Testis (tissue), 3 donors: ENCODE results near the gene HK2. TPM values are rescaled to one million over a fixed set of nuclear protein-coding genes. Genes with fewer than 3 reads are reported as not detected.

Experiments used
- DNase-seq: peaks from one replicate; pipeline ENCODE4 v3.0.0-alpha.2; 2019
- H3K27ac ChIP-seq, 2 donors: fragments of 200-600 bp; sonication (generic); one replicate each; pipeline ENCODE4 v1.5.1; 2019
- H3K27me3 ChIP-seq: fragments of 200-600 bp; sonication (generic); one replicate; pipeline ENCODE4 v1.5.1; 2019
- H3K36me3 ChIP-seq: fragments of 200-600 bp; sonication (generic); one replicate; pipeline ENCODE4 v1.5.1; 2017; ENCODE audit warnings: low read depth; ENCODE audit errors: missing control alignments
- H3K4me1 ChIP-seq: fragments of 200-600 bp; sonication (generic); one replicate; pipeline ENCODE4 v1.5.1; 2019
- H3K4me3 ChIP-seq, 2 donors: fragments of 200-600 bp; sonication (generic); one replicate each; pipeline ENCODE4 v1.5.1; 2017 to 2019
- H3K9me3 ChIP-seq: fragments of 200-600 bp; sonication (generic); one replicate; pipeline ENCODE4 v1.5.1; 2017
- POLR2A ChIP-seq: fragments of 450-650 bp; IDR thresholded peaks from one replicate; pipeline ENCODE4 v1.6.1; 2017; ENCODE audit warnings: antibody characterized with exemption, mild to moderate bottlenecking, moderate library complexity
- WGBS, 2 donors: methylation state at CpG; one replicate each; pipeline ENCODE4 v1.1.5; 2018; 5-methylcytosine and 5-hydroxymethylcytosine counted together
- intact Hi-C: fragments of 100-400 bp; cut with DNase I; formaldehyde crosslinking; loops from one replicate; pipeline ENCODE4 v1.15.1; 2023; ENCODE audit warnings: low total_unique reads
- polyA plus RNA-seq: library from polyadenylated mRNA; stranded (reverse); fragments of 350-450 nt; fragmentation: Illumina TruSeq; extraction: RNeasy Lipid Tissue Mini Kit (QIAGEN cat#74804); gene quantifications from one replicate; pipeline ENCODE4 v1.2.3, GENCODE V29; 2014; ENCODE audit warnings: low read depth, low replicate concordance; ENCODE audit not compliant: insufficient read depth
- total RNA-seq, 2 donors: library from RNA; depleted of rRNA; stranded (reverse); fragments of >200 nt; gene quantifications; one replicate each; pipeline ENCODE4 v1.2.3, GENCODE V29; 2016
- TF ChIP-seq, protein P1 (sequence below), 3 experiments: fragments of 450-650 bp in 2 of 3; fragments of 200-600 bp in 1 of 3; sonication (generic) in 1 of 3; IDR thresholded peaks; one replicate each; pipeline ENCODE4 v1.5.1; 2016 to 2019; ENCODE audit warnings: antibody characterized with exemption in 3 of 3, mild to moderate bottlenecking in 2 of 3, moderate library complexity in 1 of 3

Gene HK2
- total and polyA plus RNA-seq, 3 donors from 2014 or later, result 83.5 to 164 (median 142) TPM

- no peak for DNase-seq
- Histone ChIP-seq H3K9me3 (no peaks in the 10 kb centered on the region), H3K27me3 (no peaks in the 10 kb centered on the region), H3K4me1 (peaks cover 86% of the 10 kb centered on the region), H3K4me3 (no peak overlapping the region), H3K36me3 (no peaks in the 10 kb centered on the region), H3K27ac (peak overlapping the region; percentile 75 to 84)
- TF ChIP-seq, protein P1, sequence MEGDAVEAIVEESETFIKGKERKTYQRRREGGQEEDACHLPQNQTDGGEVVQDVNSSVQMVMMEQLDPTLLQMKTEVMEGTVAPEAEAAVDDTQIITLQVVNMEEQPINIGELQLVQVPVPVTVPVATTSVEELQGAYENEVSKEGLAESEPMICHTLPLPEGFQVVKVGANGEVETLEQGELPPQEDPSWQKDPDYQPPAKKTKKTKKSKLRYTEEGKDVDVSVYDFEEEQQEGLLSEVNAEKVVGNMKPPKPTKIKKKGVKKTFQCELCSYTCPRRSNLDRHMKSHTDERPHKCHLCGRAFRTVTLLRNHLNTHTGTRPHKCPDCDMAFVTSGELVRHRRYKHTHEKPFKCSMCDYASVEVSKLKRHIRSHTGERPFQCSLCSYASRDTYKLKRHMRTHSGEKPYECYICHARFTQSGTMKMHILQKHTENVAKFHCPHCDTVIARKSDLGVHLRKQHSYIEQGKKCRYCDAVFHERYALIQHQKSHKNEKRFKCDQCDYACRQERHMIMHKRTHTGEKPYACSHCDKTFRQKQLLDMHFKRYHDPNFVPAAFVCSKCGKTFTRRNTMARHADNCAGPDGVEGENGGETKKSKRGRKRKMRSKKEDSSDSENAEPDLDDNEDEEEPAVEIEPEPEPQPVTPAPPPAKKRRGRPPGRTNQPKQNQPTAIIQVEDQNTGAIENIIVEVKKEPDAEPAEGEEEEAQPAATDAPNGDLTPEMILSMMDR (IDR thresholded peaks at IDR 0.05), result no peak
- no peak for TF ChIP-seq POLR2A
- intact Hi-C loops, result no loop called here
- 48 to 53% methylated on average over 6 of the region's 6 CpGs for WGBS, 2 donors
Observed at GRCh38 chr2:74871414-74871813, 37.5 kb downstream of the HK2 start.

- WGBS, 2 donors, result 94 to 97% methylated on average over 2 of the region's 2 CpGs
- H3K4me1 ChIP-seq, result peaks cover 79% of the 10 kb centered on the region
- DNase-seq, result no peak
- H3K36me3 ChIP-seq, result no peaks in the 10 kb centered on the region
- peak overlapping the region; percentile 75 to 84 for H3K27ac ChIP-seq
- intact Hi-C loops, result no loop called here
- TF ChIP-seq, protein P1 (IDR thresholded peaks at IDR 0.05), result no peak
- no peak for TF ChIP-seq POLR2A
- no peaks in the 10 kb centered on the region for H3K9me3 ChIP-seq
- H3K4me3 ChIP-seq, result no peak overlapping the region
- no peaks in the 10 kb centered on the region for H3K27me3 ChIP-seq
Observed at GRCh38 chr2:74872389-74872836, 38.5 kb downstream of the HK2 start.

GRCh38 chr2:74873012-74873665 lies 39.2 kb downstream of the HK2 start:
- intact Hi-C loops, result no loop called here
- H3K27me3 ChIP-seq, result no peaks in the 10 kb centered on the region
- no peaks in the 10 kb centered on the region for H3K9me3 ChIP-seq
- DNase-seq, result no peak
- TF ChIP-seq, protein P1 (IDR thresholded peaks at IDR 0.05), result no peak
- TF ChIP-seq POLR2A, result no peak
- H3K4me1 ChIP-seq, result peaks cover 71% of the 10 kb centered on the region
- H3K36me3 ChIP-seq, result no peaks in the 10 kb centered on the region
- H3K4me3 ChIP-seq, result no peak overlapping the region
- H3K27ac ChIP-seq, result peak overlapping the region; percentile 75 to 84
- 67 to 68% methylated on average over 7 of the region's 7 CpGs for WGBS, 2 donors

DNA sequence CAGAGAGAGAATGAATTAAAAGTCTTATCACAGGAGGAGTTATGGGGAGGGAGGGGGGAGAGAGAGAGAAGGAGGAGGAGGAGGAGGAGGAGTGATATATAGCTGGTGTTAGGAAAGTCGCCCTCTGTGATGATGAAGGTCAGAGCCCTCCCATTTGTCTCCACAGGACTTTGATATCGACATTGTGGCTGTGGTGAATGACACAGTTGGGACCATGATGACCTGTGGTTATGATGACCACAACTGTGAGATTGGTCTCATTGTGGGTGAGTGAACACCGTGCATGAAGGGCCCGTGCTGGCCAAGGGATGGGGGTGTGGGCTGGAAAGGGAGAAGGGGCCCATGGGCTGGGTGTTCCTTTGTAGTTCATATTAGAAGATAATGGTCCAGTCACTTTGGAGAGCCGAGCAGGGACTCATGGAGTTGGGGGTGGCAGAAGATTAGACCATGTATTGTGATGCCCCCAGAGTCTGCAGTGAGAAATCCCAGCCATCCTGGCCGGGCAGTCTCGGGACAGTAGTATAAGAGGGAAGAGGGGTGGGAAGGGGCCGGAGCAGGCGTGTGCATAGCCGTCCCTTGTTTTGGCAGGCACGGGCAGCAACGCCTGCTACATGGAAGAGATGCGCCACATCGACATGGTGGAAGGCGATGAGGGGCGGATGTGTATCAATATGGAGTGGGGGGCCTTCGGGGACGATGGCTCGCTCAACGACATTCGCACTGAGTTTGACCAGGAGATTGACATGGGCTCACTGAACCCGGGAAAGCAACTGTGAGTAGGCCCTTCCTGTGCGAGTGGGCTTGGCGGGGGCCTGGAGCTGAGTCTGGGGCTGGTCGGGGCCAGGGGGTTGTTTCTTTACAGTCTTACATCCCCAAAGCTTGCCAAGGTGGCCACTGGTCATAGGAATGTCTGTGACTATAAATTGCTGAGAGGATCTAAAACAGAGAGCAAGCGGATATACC lies 40.0 kb downstream of the HK2 start:
- Histone ChIP-seq H3K27me3 (no peaks in the 10 kb centered on the region), H3K27ac (peak overlapping the region; percentile 75 to 84), H3K4me3 (no peak overlapping the region), H3K9me3 (no peaks in the 10 kb centered on the region), H3K36me3 (no peaks in the 10 kb centered on the region), H3K4me1 (peaks cover 63% of the 10 kb centered on the region)
- TF ChIP-seq POLR2A, result no peak
- TF ChIP-seq, protein P1 (IDR thresholded peaks at IDR 0.05), result no peak
- intact Hi-C loops, result no loop called here
- 85 to 86% methylated on average over 26 of the region's 26 CpGs for WGBS, 2 donors
- no peak for DNase-seq
